Astrocyte (in vitro differentiated cells and primary cell): ENCODE results near the gene SLC7A6OS. TPM values are rescaled to one million over a fixed set of nuclear protein-coding genes. Genes with fewer than 3 reads are reported as not detected.

ENCODE experiments used
- DNase-seq: peaks from one replicate; pipeline ENCODE4 v3.0.0-alpha.2; 2010; ENCODE audit warnings: low read depth
- FAIRE-seq: peaks from 2 replicates; lab custom pipeline; 2011; peaks lifted over from hg19 to GRCh38; lab: Jason Lieb, UNC
- H2AFZ ChIP-seq: 2 replicates; pipeline ENCODE4 v1.6.0; 2012; ENCODE audit warnings: low read depth, low read length, inconsistent platforms
- H3K27ac ChIP-seq: 2 replicates; pipeline ENCODE4 v1.5.1; 2011; ENCODE audit warnings: low read depth, low read length, inconsistent platforms
- H3K27me3 ChIP-seq: 2 replicates; pipeline ENCODE4 v1.6.0; 2011; ENCODE audit warnings: low read length, inconsistent platforms; ENCODE audit not compliant: insufficient read depth
- H3K36me3 ChIP-seq: 2 replicates; pipeline ENCODE4 v1.5.1; 2011; ENCODE audit warnings: low read length, inconsistent platforms; ENCODE audit not compliant: insufficient read depth
- H3K4me1 ChIP-seq: 2 replicates; pipeline ENCODE4 v1.5.1; 2011; ENCODE audit warnings: low read length, inconsistent platforms; ENCODE audit not compliant: insufficient read depth
- H3K4me2 ChIP-seq: 2 replicates; pipeline ENCODE4 v1.6.0; 2012; ENCODE audit warnings: low read length, inconsistent platforms
- H3K4me3 ChIP-seq: 2 replicates; pipeline ENCODE4 v1.5.1; 2011; ENCODE audit warnings: low read depth, mild to moderate bottlenecking, low read length, inconsistent platforms; ENCODE audit not compliant: insufficient read depth
- H3K79me2 ChIP-seq: 2 replicates; pipeline ENCODE4 v1.6.0; 2012; ENCODE audit warnings: mild to moderate bottlenecking, low read length, inconsistent platforms; ENCODE audit not compliant: insufficient read depth
- H3K9ac ChIP-seq: 2 replicates; pipeline ENCODE4 v1.6.0; 2012; ENCODE audit warnings: mild to moderate bottlenecking, low read length, inconsistent platforms
- H3K9me3 ChIP-seq: 2 replicates; pipeline ENCODE4 v1.5.1; 2012; ENCODE audit warnings: low read depth, mild to moderate bottlenecking, low read length, inconsistent platforms; ENCODE audit not compliant: insufficient read depth
- H4K20me1 ChIP-seq: 2 replicates; pipeline ENCODE4 v1.6.0; 2012; ENCODE audit warnings: low read length, inconsistent platforms; ENCODE audit not compliant: insufficient read depth
- H3K27ac Mint-ChIP-seq: one replicate; pipeline ENCODE4 v1.8.0; 2021; ENCODE audit warnings: mild to moderate bottlenecking, mixed read lengths; ENCODE audit not compliant: unreplicated experiment
- H3K27me3 Mint-ChIP-seq: one replicate; pipeline ENCODE4 v1.8.0; 2021; ENCODE audit warnings: low read depth, mixed read lengths; ENCODE audit not compliant: unreplicated experiment
- H3K36me3 Mint-ChIP-seq: one replicate; pipeline ENCODE4 v1.8.0; 2021; ENCODE audit warnings: low read depth, mixed read lengths; ENCODE audit not compliant: unreplicated experiment
- H3K4me1 Mint-ChIP-seq: one replicate; pipeline ENCODE4 v1.8.0; 2021; ENCODE audit warnings: low read depth, mixed read lengths; ENCODE audit not compliant: unreplicated experiment
- H3K4me3 Mint-ChIP-seq: one replicate; pipeline ENCODE4 v1.8.0; 2021; ENCODE audit warnings: mild to moderate bottlenecking, moderate library complexity, mixed read lengths; ENCODE audit not compliant: unreplicated experiment
- H3K9me3 Mint-ChIP-seq: one replicate; pipeline ENCODE4 v1.8.0; 2021; ENCODE audit warnings: mild to moderate bottlenecking, mixed read lengths; ENCODE audit not compliant: unreplicated experiment
- CTCF ChIP-seq: IDR thresholded peaks from 2 replicates; pipeline ENCODE4 v1.5.1; 2011; ENCODE audit warnings: low read depth, mild to moderate bottlenecking, inconsistent platforms, low read length, moderate library complexity; ENCODE audit not compliant: insufficient read depth
- EZH2 ChIP-seq: IDR thresholded peaks from 2 replicates; pipeline ENCODE4 v1.6.1; 2012; ENCODE audit warnings: mild to moderate bottlenecking, low read length, inconsistent platforms; ENCODE audit not compliant: insufficient read depth
- total RNA-seq: library from RNA; stranded (reverse); gene quantifications from 2 replicates; pipeline ENCODE4 v1.2.1, GENCODE V29; 2021

The SLC7A6OS gene
- total RNA-seq, 1 donor from 2014 or later: 16.7 TPM

GRCh38 chr16:68279726-68280558, 30.8 kb downstream of the SLC7A6OS start:
- no peak overlapping the region for H3K27ac ChIP-seq
- Mint-ChIP-seq H3K27me3 (no peaks in the 10 kb centered on the region), H3K9me3 (no peaks in the 10 kb centered on the region), H3K36me3 (peaks cover 16% of the 10 kb centered on the region), H3K27ac (no peak overlapping the region), H3K4me1 (peaks cover 11% of the 10 kb centered on the region), H3K4me3 (no peak overlapping the region)
- TF ChIP-seq CTCF (no peak), EZH2 (no peak)
- H3K27me3 ChIP-seq: no peaks in the 10 kb centered on the region
- no peak overlapping the region for H2AFZ ChIP-seq
- no peaks in the 10 kb centered on the region for H3K4me1 ChIP-seq
- H3K36me3 ChIP-seq: peaks cover 13% of the 10 kb centered on the region
- no peaks in the 10 kb centered on the region for H3K9me3 ChIP-seq
- H3K79me2 ChIP-seq: peaks cover 56% of the 10 kb centered on the region
- H3K4me3 ChIP-seq: no peak overlapping the region
- no peak overlapping the region for H3K4me2 ChIP-seq
- H4K20me1 ChIP-seq: peaks cover 57% of the 10 kb centered on the region
- DNase-seq (no peak), FAIRE-seq (no peak)
- no peak overlapping the region for H3K9ac ChIP-seq

- peaks cover 9% of the 10 kb centered on the region for H3K4me1 Mint-ChIP-seq
- H3K4me2 ChIP-seq: no peak overlapping the region
- TF ChIP-seq EZH2 (no peak), CTCF (no peak)
Observed at GRCh38 chr16:68276223-68276622, 34.5 kb downstream of the SLC7A6OS start.

More at GRCh38 chr16:68276223-68276622, 34.5 kb downstream of the SLC7A6OS start:
- peaks cover 61% of the 10 kb centered on the region for H3K79me2 ChIP-seq
- H3K36me3 ChIP-seq: peaks cover 8% of the 10 kb centered on the region
- H3K9me3 Mint-ChIP-seq: no peaks in the 10 kb centered on the region
- peaks cover 14% of the 10 kb centered on the region for H3K36me3 Mint-ChIP-seq
- H2AFZ ChIP-seq: no peak overlapping the region
- no peak overlapping the region for H3K9ac ChIP-seq
- H3K27ac ChIP-seq: no peak overlapping the region
- no peak overlapping the region for H3K4me3 ChIP-seq
- no peak overlapping the region for H3K4me3 Mint-ChIP-seq
- H3K27me3 ChIP-seq: no peaks in the 10 kb centered on the region
- no peaks in the 10 kb centered on the region for H3K27me3 Mint-ChIP-seq
- H3K9me3 ChIP-seq: no peaks in the 10 kb centered on the region
- H4K20me1 ChIP-seq: peaks cover 64% of the 10 kb centered on the region
- H3K4me1 ChIP-seq: no peaks in the 10 kb centered on the region
- FAIRE-seq (no peak), DNase-seq (no peak)
- no peak overlapping the region for H3K27ac Mint-ChIP-seq
